H9 (cell line): ENCODE results near the gene CHD9. TPM values are rescaled to one million over a fixed set of nuclear protein-coding genes. Genes with fewer than 3 reads are reported as not detected.

Experiments
- DNase-seq: peaks from one replicate; pipeline ENCODE4 v3.0.0-alpha.2; 2017
- H2AFZ ChIP-seq: one replicate; pipeline ENCODE4 v1.6.1; 2013; ENCODE audit warnings: mild to moderate bottlenecking, low read length, control low read depth, moderate library complexity
- H2AK5ac ChIP-seq: 2 replicates; pipeline ENCODE4 v1.6.1; 2013; ENCODE audit warnings: low read length, control low read depth, mixed read lengths; ENCODE audit not compliant: insufficient read length
- H2BK120ac ChIP-seq: one replicate; pipeline ENCODE4 v1.6.1; 2013; ENCODE audit warnings: low read depth, mild to moderate bottlenecking, low read length, control low read depth, inconsistent platforms; ENCODE audit not compliant: poor library complexity, severe bottlenecking
- H2BK12ac ChIP-seq: 2 replicates; pipeline ENCODE4 v1.6.1; 2013; ENCODE audit warnings: low read length, control low read depth, mixed read lengths, low read depth; ENCODE audit not compliant: insufficient read length
- H2BK15ac ChIP-seq: 2 replicates; pipeline ENCODE4 v1.6.1; 2013; ENCODE audit warnings: low read depth, low read length, control low read depth
- H2BK20ac ChIP-seq: one replicate; pipeline ENCODE4 v1.6.1; 2013; ENCODE audit warnings: low read depth, mild to moderate bottlenecking, low read length, control low read depth, inconsistent platforms; ENCODE audit not compliant: poor library complexity, severe bottlenecking
- H2BK5ac ChIP-seq: 2 replicates; pipeline ENCODE4 v1.6.1; 2013; ENCODE audit warnings: low read length, control low read depth, mixed read lengths; ENCODE audit not compliant: insufficient read length
- H3K14ac ChIP-seq: 2 replicates; pipeline ENCODE4 v1.6.1; 2013; ENCODE audit warnings: low read length, control low read depth; ENCODE audit not compliant: insufficient read depth
- H3K18ac ChIP-seq: 2 replicates; pipeline ENCODE4 v1.6.1; 2013; ENCODE audit warnings: low read depth, mild to moderate bottlenecking, mixed read lengths, low read length, control low read depth; ENCODE audit not compliant: insufficient read length
- H3K23ac ChIP-seq: 2 replicates; pipeline ENCODE4 v1.6.1; 2013; ENCODE audit warnings: low read length, control low read depth, mixed read lengths, low read depth; ENCODE audit not compliant: insufficient read length
- H3K23me2 ChIP-seq: 2 replicates; pipeline ENCODE4 v1.6.1; 2013; ENCODE audit warnings: low read depth, mild to moderate bottlenecking, mixed read lengths, low read length, control low read depth; ENCODE audit not compliant: insufficient read length, poor library complexity, severe bottlenecking
- H3K27ac ChIP-seq: 2 replicates; pipeline ENCODE4 v1.5.1; 2013; ENCODE audit warnings: low read length, control low read depth, mixed read lengths, low read depth; ENCODE audit not compliant: insufficient read length
- H3K27me3 ChIP-seq: 2 replicates; pipeline ENCODE4 v1.6.1; 2013; ENCODE audit warnings: low read length, control low read depth, inconsistent platforms; ENCODE audit not compliant: insufficient read depth
- H3K4ac ChIP-seq: 2 replicates; pipeline ENCODE4 v1.6.1; 2013; ENCODE audit warnings: low read depth, mild to moderate bottlenecking, control low read depth, inconsistent platforms, low read length, moderate library complexity
- H3K4me1 ChIP-seq: 2 replicates; pipeline ENCODE4 v1.6.1; 2013; ENCODE audit warnings: low read length, control low read depth, inconsistent platforms; ENCODE audit not compliant: insufficient read depth
- H3K4me2 ChIP-seq: 2 replicates; pipeline ENCODE4 v1.6.1; 2013; ENCODE audit warnings: low read length, control low read depth, mixed read lengths; ENCODE audit not compliant: insufficient read length, insufficient read depth
- H3K56ac ChIP-seq: 2 replicates; pipeline ENCODE4 v1.6.1; 2013; ENCODE audit warnings: low read depth, mild to moderate bottlenecking, mixed read lengths, low read length, control low read depth; ENCODE audit not compliant: insufficient read length
- H3K79me1 ChIP-seq: 2 replicates; pipeline ENCODE4 v1.6.1; 2013; ENCODE audit warnings: low read depth, mild to moderate bottlenecking, moderate library complexity, low read length, control low read depth, inconsistent platforms; ENCODE audit not compliant: insufficient read depth, poor library complexity, severe bottlenecking
- H3K79me2 ChIP-seq: 2 replicates; pipeline ENCODE4 v1.6.1; 2013; ENCODE audit warnings: low read length, control low read depth, inconsistent platforms; ENCODE audit not compliant: insufficient read depth
- H3K9ac ChIP-seq: 2 replicates; pipeline ENCODE4 v1.6.1; 2013; ENCODE audit warnings: low read length, control low read depth, mixed read lengths; ENCODE audit not compliant: insufficient read length; ENCODE audit errors: extremely low read depth
- H3K9me3 ChIP-seq: one replicate; pipeline ENCODE4 v1.6.1; 2013; ENCODE audit warnings: low read depth, low read length, inconsistent platforms; ENCODE audit not compliant: control insufficient read depth
- H3T11ph ChIP-seq: one replicate; pipeline ENCODE4 v1.6.1; 2013; ENCODE audit warnings: mild to moderate bottlenecking, low read length, control low read depth, inconsistent platforms
- H4K20me1 ChIP-seq: one replicate; pipeline ENCODE4 v1.6.1; 2013; ENCODE audit not compliant: control insufficient read depth, insufficient read length, insufficient read depth
- H4K5ac ChIP-seq: 2 replicates; pipeline ENCODE4 v1.6.1; 2013; ENCODE audit warnings: low read depth, mild to moderate bottlenecking, mixed read lengths, low read length, control low read depth; ENCODE audit not compliant: insufficient read length
- H4K8ac ChIP-seq: replicated peaks from 2 replicates; pipeline ENCODE4 v1.6.1; 2013; ENCODE audit warnings: low read length, control low read depth, mixed read lengths, low read depth; ENCODE audit not compliant: insufficient read length
- H4K91ac ChIP-seq: 2 replicates; pipeline ENCODE4 v1.6.1; 2013; ENCODE audit warnings: low read depth, mild to moderate bottlenecking, moderate library complexity, mixed read lengths, low read length, control low read depth; ENCODE audit not compliant: insufficient read length
- H3K27ac Mint-ChIP-seq, 3 experiments: 2 replicates in 2 of 3; 3 replicates in 1 of 3; pipeline ENCODE4 v1.8.0; 2020 to 2021; ENCODE audit warnings: mixed read lengths in 3 of 3, mild to moderate bottlenecking in 1 of 3, moderate library complexity in 1 of 3
- H3K27me3 Mint-ChIP-seq: 2 replicates; pipeline ENCODE4 v1.8.0; 2021; ENCODE audit warnings: low read depth, mild to moderate bottlenecking, moderate library complexity, mixed read lengths
- H3K36me3 Mint-ChIP-seq, 3 experiments: 2 replicates in 2 of 3; 3 replicates in 1 of 3; pipeline ENCODE4 v1.8.0; 2020 to 2021; ENCODE audit warnings: low read depth in 3 of 3, mixed read lengths in 3 of 3; ENCODE audit not compliant: insufficient read depth in 1 of 3
- H3K4me1 Mint-ChIP-seq, 2 experiments: 2 replicates each; pipeline ENCODE4 v1.8.0; 2020; ENCODE audit warnings: mixed read lengths in 2 of 2
- H3K4me3 Mint-ChIP-seq, 2 experiments: 2 replicates in 1 of 2; 3 replicates in 1 of 2; pipeline ENCODE4 v1.8.0; 2020 to 2021; ENCODE audit warnings: mild to moderate bottlenecking in 2 of 2, mixed read lengths in 2 of 2, moderate library complexity in 1 of 2
- H3K9me3 Mint-ChIP-seq, 2 experiments: 2 replicates in 1 of 2; 3 replicates in 1 of 2; pipeline ENCODE4 v1.8.0; 2020; ENCODE audit warnings: mild to moderate bottlenecking in 2 of 2, mixed read lengths in 2 of 2, moderate library complexity in 1 of 2
- WGBS: extraction: QIAGEN DNeasy Blood & Tissue Kit; methylation state at CpG from one replicate; pipeline ENCODE4 v1.1.7; 2013; ENCODE audit warnings: missing lambda C conversion rate, low lambda C conversion rate, mixed read lengths; ENCODE audit not compliant: insufficient read length; ENCODE audit errors: extremely low coverage; 5-methylcytosine and 5-hydroxymethylcytosine counted together
- total RNA-seq: library from RNA; stranded (reverse); gene quantifications from 2 replicates; pipeline ENCODE4 v1.2.1, GENCODE V29; 2021
- TF ChIP-seq, protein P1 (sequence below): fragments of 200-600 bp; sonication (generic); conservative IDR thresholded peaks from 3 replicates; pipeline ENCODE4 v1.8.0; 2021; ENCODE audit warnings: antibody characterized with exemption, mild to moderate bottlenecking

The CHD9 gene
- total RNA-seq, 1 experiment from 2014 or later, result 46.2 TPM

DNA sequence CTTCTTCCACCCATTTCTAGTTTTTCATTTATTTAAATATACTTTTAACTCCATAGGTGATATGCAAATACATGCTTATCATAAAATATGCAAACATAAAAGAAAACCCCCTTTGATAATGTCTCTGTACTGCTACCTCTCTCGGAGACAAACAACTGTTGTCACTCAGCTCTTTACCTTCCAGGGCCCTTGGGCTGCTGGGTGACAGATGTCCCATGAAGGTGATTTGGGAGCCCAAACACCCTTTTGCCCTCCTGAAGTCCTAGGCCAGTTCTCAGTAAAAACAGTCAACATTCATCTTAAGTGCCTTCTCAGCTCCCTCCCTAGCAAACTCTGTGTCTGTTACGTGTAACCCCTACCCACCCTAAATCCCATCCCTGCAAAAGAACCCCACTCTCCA lies 37.5 kb downstream of the CHD9 start:
- H3K27me3 ChIP-seq, result no peaks in the 10 kb centered on the region
- no peaks in the 10 kb centered on the region for H3K79me1 ChIP-seq
- no peak overlapping the region for H2AFZ ChIP-seq
- no peak overlapping the region for H2BK5ac ChIP-seq
- H3K23ac ChIP-seq, result no peak overlapping the region
- no peak overlapping the region for H3K27ac ChIP-seq
- Mint-ChIP-seq H3K9me3 (no peaks in the 10 kb centered on the region), H3K4me3 (peak overlapping the region in 1 of 2 experiments; percentile 63; a peak in 2 of 5 replicates), H3K27me3 (no peaks in the 10 kb centered on the region), H3K27ac (peak overlapping the region; percentile 85 to 99 (median 89)), H3K36me3 (peaks cover 2 to 9% (median 4%) of the 10 kb centered on the region in 3 experiments; a peak in 5 of 7 replicates), H3K4me1 (peaks cover 54 to 64% of the 10 kb centered on the region in 2 experiments)
- H2BK12ac ChIP-seq, result no peak overlapping the region
- H4K5ac ChIP-seq, result no peak overlapping the region
- no peak overlapping the region for H3K4ac ChIP-seq
- H3K4me2 ChIP-seq, result peak overlapping the region; percentile 23
- DNase-seq, result no peak
- no peaks in the 10 kb centered on the region for H3K9me3 ChIP-seq
- H3K23me2 ChIP-seq, result no peaks in the 10 kb centered on the region
- H3K18ac ChIP-seq, result no peak overlapping the region
- H2BK15ac ChIP-seq, result no peak overlapping the region
- H4K91ac ChIP-seq, result no peak overlapping the region
- H3K14ac ChIP-seq, result no peak overlapping the region
- no peak overlapping the region for H3K56ac ChIP-seq
- TF ChIP-seq, protein P1, sequence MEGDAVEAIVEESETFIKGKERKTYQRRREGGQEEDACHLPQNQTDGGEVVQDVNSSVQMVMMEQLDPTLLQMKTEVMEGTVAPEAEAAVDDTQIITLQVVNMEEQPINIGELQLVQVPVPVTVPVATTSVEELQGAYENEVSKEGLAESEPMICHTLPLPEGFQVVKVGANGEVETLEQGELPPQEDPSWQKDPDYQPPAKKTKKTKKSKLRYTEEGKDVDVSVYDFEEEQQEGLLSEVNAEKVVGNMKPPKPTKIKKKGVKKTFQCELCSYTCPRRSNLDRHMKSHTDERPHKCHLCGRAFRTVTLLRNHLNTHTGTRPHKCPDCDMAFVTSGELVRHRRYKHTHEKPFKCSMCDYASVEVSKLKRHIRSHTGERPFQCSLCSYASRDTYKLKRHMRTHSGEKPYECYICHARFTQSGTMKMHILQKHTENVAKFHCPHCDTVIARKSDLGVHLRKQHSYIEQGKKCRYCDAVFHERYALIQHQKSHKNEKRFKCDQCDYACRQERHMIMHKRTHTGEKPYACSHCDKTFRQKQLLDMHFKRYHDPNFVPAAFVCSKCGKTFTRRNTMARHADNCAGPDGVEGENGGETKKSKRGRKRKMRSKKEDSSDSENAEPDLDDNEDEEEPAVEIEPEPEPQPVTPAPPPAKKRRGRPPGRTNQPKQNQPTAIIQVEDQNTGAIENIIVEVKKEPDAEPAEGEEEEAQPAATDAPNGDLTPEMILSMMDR, result no peak
- no peak overlapping the region for H3K9ac ChIP-seq
- no peak overlapping the region for H2BK120ac ChIP-seq
- H2AK5ac ChIP-seq, result no peak overlapping the region
- no peak overlapping the region for H3T11ph ChIP-seq
- no peak overlapping the region for H4K8ac ChIP-seq
- no peaks in the 10 kb centered on the region for H3K79me2 ChIP-seq
- no CpG with 5 or more reads among the region's 2 CpGs for WGBS
- H4K20me1 ChIP-seq, result no peaks in the 10 kb centered on the region
- peaks cover 18% of the 10 kb centered on the region; the same call in 1 of the 2 replicates for H3K4me1 ChIP-seq
- no peak overlapping the region for H2BK20ac ChIP-seq
